K562 (cell line): ENCODE data around the gene EFR3B. TPM values are rescaled to one million over a fixed set of nuclear protein-coding genes. Genes with fewer than 3 reads are reported as not detected.

Experiments
- ATAC-seq: fragments of 200-7000 bp; cut with Tn5 transposase; 3 replicates; pipeline ENCODE4 v1.9.1; 2020; ENCODE audit warnings: moderate library complexity
- BruUV-seq: library from RNA; stranded (reverse); fragments of 400-500 nt; replicated peaks from 2 replicates; lab custom pipeline; 2021; lab: Mats Ljungman, UMichigan
- CTCF ChIA-PET: fragments of 300-600 bp; formaldehyde crosslinking; extraction: SDS; loops from one replicate; lab custom pipeline; 2021; ENCODE audit warnings: low intra/inter-chr PET ratio; lab: Yijun Ruan, JAX
- POLR2A ChIA-PET: fragments of 300-600, 350-650 bp; sonication (Branson Sonifier 250); formaldehyde crosslinking; extraction: SDS; loops from one replicate; lab custom pipeline; 2021; ENCODE audit warnings: antibody characterized with exemption, inconsistent platforms; lab: Yijun Ruan, JAX
- DNase-seq, 4 experiments: peaks; one replicate each; pipeline versions ENCODE4 v3.0.0 to v3.0.0-alpha.2; 2011 to 2018; ENCODE audit warnings: low spot score in 3 of 4, mixed read lengths in 3 of 4; ENCODE audit errors: extremely low read depth in 1 of 4
- FAIRE-seq: peaks from 2 replicates; lab custom pipeline; 2011; peaks lifted over from hg19 to GRCh38; lab: Jason Lieb, UNC
- H2AFZ ChIP-seq: 2 replicates; pipeline ENCODE4 v1.6.0; 2011; ENCODE audit warnings: low read depth, low read length, control low read depth, inconsistent platforms
- H3K27ac ChIP-seq: fragments of 200-600 bp; 3 replicates; pipeline ENCODE4 v1.8.0; 2011; ENCODE audit warnings: low read depth, mild to moderate bottlenecking, control low read depth, inconsistent platforms, low read length, moderate library complexity, mixed read lengths; ENCODE audit errors: extremely low read depth
- H3K27me3 ChIP-seq, 2 experiments: fragments of 300-600 bp in 1 of 2; 2 replicates in 1 of 2; 3 replicates in 1 of 2; pipeline versions ENCODE4 v1.6.0 to v1.8.0; 2011; ENCODE audit warnings: inconsistent platforms in 2 of 2, low read length in 2 of 2, mild to moderate bottlenecking in 1 of 2, mixed read lengths in 1 of 2, moderate library complexity in 1 of 2; ENCODE audit not compliant: control insufficient read depth in 2 of 2, insufficient read depth in 2 of 2
- H3K36me3 ChIP-seq: fragments of 300-600 bp; 3 replicates; pipeline ENCODE4 v1.8.0; 2011; ENCODE audit warnings: mild to moderate bottlenecking, low read length, inconsistent platforms; ENCODE audit not compliant: control insufficient read depth, insufficient read depth
- H3K4me1 ChIP-seq, 2 experiments: fragments of 200-600 bp in 1 of 2; replicated peaks in 1 of 2; 2 replicates in 1 of 2; 3 replicates in 1 of 2; pipeline versions ENCODE4 v1.5.1 to v1.8.0; 2011; ENCODE audit warnings: inconsistent platforms in 2 of 2, low read length in 2 of 2, mild to moderate bottlenecking in 1 of 2, mixed read lengths in 1 of 2, moderate library complexity in 1 of 2; ENCODE audit not compliant: control insufficient read depth in 2 of 2, insufficient read depth in 2 of 2
- H3K4me2 ChIP-seq: 2 replicates; pipeline ENCODE4 v1.6.1; 2011; ENCODE audit warnings: low read length, control low read depth, inconsistent platforms, mixed read lengths; ENCODE audit not compliant: insufficient read depth
- H3K4me3 ChIP-seq: fragments of 200-600 bp; sonication (generic), shearing (Covaris generic); 2 replicates; pipeline ENCODE4 v1.5.1; 2016; ENCODE audit warnings: control low read depth, inconsistent platforms
- H3K79me2 ChIP-seq: fragments of 200-600 bp; 3 replicates; pipeline ENCODE4 v1.8.0; 2011; ENCODE audit warnings: low read length, inconsistent platforms; ENCODE audit not compliant: control insufficient read depth, insufficient read depth
- H3K9ac ChIP-seq, 2 experiments: 2 replicates each; pipeline versions ENCODE4 v1.6.0 to v1.6.1; 2011; ENCODE audit warnings: low read depth in 2 of 2, low read length in 2 of 2, control low read depth in 1 of 2, inconsistent platforms in 1 of 2, mild to moderate bottlenecking in 1 of 2, mixed read lengths in 1 of 2; ENCODE audit not compliant: insufficient read depth in 1 of 2
- H3K9me1 ChIP-seq: one replicate; pipeline ENCODE4 v1.6.0; 2011; ENCODE audit warnings: inconsistent platforms, mild to moderate bottlenecking, low read length, moderate library complexity; ENCODE audit not compliant: control insufficient read depth, insufficient read depth
- H3K9me3 ChIP-seq: replicated peaks from 2 replicates; pipeline ENCODE4 v1.5.1; 2011; ENCODE audit warnings: low read depth, low read length, inconsistent platforms; ENCODE audit not compliant: control insufficient read depth, insufficient read depth
- H4K20me1 ChIP-seq: replicated peaks from 2 replicates; pipeline ENCODE4 v1.6.1; 2011; ENCODE audit warnings: low read length, inconsistent platforms, mixed read lengths; ENCODE audit not compliant: control insufficient read depth, insufficient read depth
- NFIC ChIP-seq: fragments of 450-650 bp; IDR thresholded peaks from 2 replicates; pipeline ENCODE4 v1.6.1; 2017; ENCODE audit warnings: mild to moderate bottlenecking, inconsistent platforms
- NRF1 ChIP-seq, 2 experiments: fragments of 450-650 bp; IDR thresholded peaks in 1 of 2; conservative IDR thresholded peaks in 1 of 2; 2 replicates each; pipeline ENCODE4 v1.6.1; 2014; ENCODE audit warnings: mild to moderate bottlenecking in 2 of 2
- ZBTB7A ChIP-seq: IDR thresholded peaks from 2 replicates; pipeline ENCODE4 v1.6.1; 2011; ENCODE audit warnings: low read depth, mild to moderate bottlenecking, low read length, moderate library complexity, borderline replicate concordance; ENCODE audit not compliant: control insufficient read depth
- ZNF12 ChIP-seq: sonication (generic); formaldehyde crosslinking; IDR thresholded peaks from 2 replicates; pipeline ENCODE4 v1.4.0; 2020; ENCODE audit warnings: mild to moderate bottlenecking, missing genetic modification reagents
- WGBS: fragments of 100-300 bp; shearing (Covaris generic); methylation state at CpG from one replicate; pipeline ENCODE4 v1.1.6; 2016; ENCODE audit warnings: low coverage, mixed read lengths; ENCODE audit not compliant: insufficient coverage; ENCODE audit errors: missing lambda C conversion rate; 5-methylcytosine and 5-hydroxymethylcytosine counted together
- in situ Hi-C: fragments of 300-500 bp; cut with MboI; formaldehyde crosslinking; loops from 4 replicates; pipeline ENCODE4 v1.15.0; 2018; ENCODE audit warnings: inconsistent platforms, mixed read lengths
- intact Hi-C: fragments of 100-400 bp; cut with micrococcal nuclease; formaldehyde crosslinking; loops from 2 replicates; pipeline ENCODE4 v1.14.2; 2022
- polyA plus RNA-seq, 8 experiments: library from polyadenylated mRNA; depleted of rRNA in 4 of 8; stranded (reverse) in 5 of 8; unstranded in 3 of 8; fragments of >200 nt; fragmentation: Nextera tagmentation in 2 of 8; fragmentation: Illumina TruSeq in 1 of 8; extraction: Ambion mirVana in 2 of 8; extraction: Trizol in 1 of 8; gene quantifications; 2 replicates each; pipeline versions ENCODE4 v1.2.1 to v1.2.3, GENCODE V29; 2011 to 2014; ENCODE audit warnings: inconsistent platforms in 1 of 8, missing spikeins in 1 of 8
- total RNA-seq, 7 experiments: library from RNA; depleted of rRNA in 6 of 7; stranded (reverse); fragments of >200 nt in 6 of 7; fragmentation: Illumina TruSeq in 2 of 7; extraction: Trizol in 2 of 7; gene quantifications; 2 replicates each; pipeline versions ENCODE4 v1.2.1 to v1.2.3, GENCODE V29; 2011 to 2021; ENCODE audit warnings: low replicate concordance in 1 of 7
- TF ChIP-seq, protein P1 (sequence below): fragments of 450-650 bp; IDR thresholded peaks from 2 replicates; pipeline ENCODE4 v1.6.1; 2014; ENCODE audit warnings: low read depth, mild to moderate bottlenecking, moderate library complexity, borderline replicate concordance

The EFR3B gene
- total and polyA plus RNA-seq, 9 of the 15 experiments (the other 6 are each of a cell fraction or from before 2014, with no cell fraction given) = not detected

DNA sequence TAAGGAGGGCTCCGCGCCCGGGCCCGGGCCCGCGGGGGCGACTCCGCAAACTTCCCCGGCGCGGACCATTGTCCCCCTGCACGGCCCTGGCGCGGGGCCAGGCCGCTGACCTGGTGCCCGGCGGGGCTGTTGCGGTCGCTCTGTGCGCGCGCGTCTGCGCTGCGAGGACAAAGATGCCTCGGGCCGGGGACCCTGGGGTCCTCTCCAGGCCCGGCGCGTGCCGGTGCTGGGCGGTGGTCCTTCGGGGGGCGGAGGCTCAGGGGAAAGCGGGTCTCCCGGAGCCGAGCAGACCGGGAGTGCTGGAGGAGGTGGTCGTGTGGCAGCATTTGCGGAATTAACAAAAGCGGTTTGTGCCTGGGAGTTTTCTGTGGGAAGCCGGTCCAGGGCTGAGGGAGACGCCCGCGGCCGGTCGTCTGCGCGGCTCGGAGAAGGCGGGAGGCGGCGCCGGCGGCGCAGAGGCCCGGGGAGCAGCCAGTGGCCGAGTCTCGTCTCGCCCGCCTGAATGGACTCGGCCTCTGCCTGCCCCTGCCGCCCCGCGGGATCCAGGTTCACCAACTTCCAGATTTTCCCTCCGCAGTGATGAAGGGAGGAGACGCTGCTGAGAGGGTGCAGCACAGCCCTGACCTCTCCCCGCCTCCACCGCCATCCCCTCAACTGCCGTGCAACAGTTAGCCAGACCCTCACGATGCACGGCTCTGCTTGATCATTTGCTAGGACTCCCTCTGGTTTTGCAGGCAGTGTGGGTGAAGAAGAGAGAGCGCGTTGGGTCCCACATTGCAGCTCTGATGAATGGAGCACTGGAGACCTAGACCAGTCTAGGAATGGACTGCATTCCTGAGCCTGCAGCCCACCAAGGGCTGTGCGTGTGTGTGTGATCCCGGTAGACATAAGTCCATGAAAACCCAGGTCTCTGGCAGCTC, 705 bp downstream of the EFR3B start:
- in situ Hi-C loops (no loop called here), intact Hi-C loops (no loop called here)
- Histone ChIP-seq H3K27ac (no peak overlapping the region), H3K4me3 (peak overlapping the region; percentile 41), H3K4me1 (peaks cover 5 to 20% of the 10 kb centered on the region in 2 experiments; a peak in 3 of 5 replicates), H2AFZ (peak overlapping the region; percentile 55; the same call in 1 of the 2 replicates), H3K36me3 (no peaks in the 10 kb centered on the region), H3K4me2 (peak overlapping the region; percentile 52), H3K9me1 (no peaks in the 10 kb centered on the region), H3K9ac (peak overlapping the region in 1 of 2 experiments; percentile 77; a peak in 2 of 4 replicates), H3K79me2 (no peaks in the 10 kb centered on the region), H4K20me1 (peaks cover 10% of the 10 kb centered on the region; the same call in 1 of the 2 replicates), H3K27me3 (peaks cover 41 to 80% of the 10 kb centered on the region in 2 experiments), H3K9me3 (no peaks in the 10 kb centered on the region)
- CTCF ChIA-PET = no interaction called here
- POLR2A ChIA-PET = interaction anchor here (0.6 to 1.4 kb wide), 3 partner anchors 9 to 20 kb away, joined by 3 to 4 read pairs (median 3); no protein-coding TSS in a partner anchor
- BruUV-seq = no TSS peak
- ATAC-seq (no peak; the same call in 2 of the 3 replicates), FAIRE-seq (no peak), DNase-seq (peak in 3 of 4 experiments; percentile 8 to 16 (median 16))
- TF ChIP-seq ZNF12 (CRISPR knock-in tag) (peak; percentile 87; the same call in 1 of the 2 replicates), NRF1 (conservative IDR thresholded peaks at IDR 0.05 in 1 of 2, IDR thresholded peaks at IDR 0.05 in 1 of 2) (peak; percentile 29 to 38; a peak in 2 of 4 replicates), NFIC (peak; percentile 72), ZBTB7A (peak; percentile 24; the same call in 1 of the 2 replicates)
- TF ChIP-seq, protein P1, sequence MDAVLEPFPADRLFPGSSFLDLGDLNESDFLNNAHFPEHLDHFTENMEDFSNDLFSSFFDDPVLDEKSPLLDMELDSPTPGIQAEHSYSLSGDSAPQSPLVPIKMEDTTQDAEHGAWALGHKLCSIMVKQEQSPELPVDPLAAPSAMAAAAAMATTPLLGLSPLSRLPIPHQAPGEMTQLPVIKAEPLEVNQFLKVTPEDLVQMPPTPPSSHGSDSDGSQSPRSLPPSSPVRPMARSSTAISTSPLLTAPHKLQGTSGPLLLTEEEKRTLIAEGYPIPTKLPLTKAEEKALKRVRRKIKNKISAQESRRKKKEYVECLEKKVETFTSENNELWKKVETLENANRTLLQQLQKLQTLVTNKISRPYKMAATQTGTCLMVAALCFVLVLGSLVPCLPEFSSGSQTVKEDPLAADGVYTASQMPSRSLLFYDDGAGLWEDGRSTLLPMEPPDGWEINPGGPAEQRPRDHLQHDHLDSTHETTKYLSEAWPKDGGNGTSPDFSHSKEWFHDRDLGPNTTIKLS = no peak
- 6% methylated on average over 54 of the region's 76 CpGs for WGBS
